H9 (cell line): ENCODE data around the gene LGMN. TPM values are rescaled to one million over a fixed set of nuclear protein-coding genes. Genes with fewer than 3 reads are reported as not detected.

ENCODE experiments used
- DNase-seq: peaks from one replicate; pipeline ENCODE4 v3.0.0-alpha.2; 2017
- H2AFZ ChIP-seq: one replicate; pipeline ENCODE4 v1.6.1; 2013; ENCODE audit warnings: mild to moderate bottlenecking, low read length, control low read depth, moderate library complexity
- H2AK5ac ChIP-seq: 2 replicates; pipeline ENCODE4 v1.6.1; 2013; ENCODE audit warnings: low read length, control low read depth, mixed read lengths; ENCODE audit not compliant: insufficient read length
- H2BK120ac ChIP-seq: one replicate; pipeline ENCODE4 v1.6.1; 2013; ENCODE audit warnings: low read depth, mild to moderate bottlenecking, low read length, control low read depth, inconsistent platforms; ENCODE audit not compliant: poor library complexity, severe bottlenecking
- H2BK12ac ChIP-seq: 2 replicates; pipeline ENCODE4 v1.6.1; 2013; ENCODE audit warnings: low read length, control low read depth, mixed read lengths, low read depth; ENCODE audit not compliant: insufficient read length
- H2BK15ac ChIP-seq: 2 replicates; pipeline ENCODE4 v1.6.1; 2013; ENCODE audit warnings: low read depth, low read length, control low read depth
- H2BK20ac ChIP-seq: one replicate; pipeline ENCODE4 v1.6.1; 2013; ENCODE audit warnings: low read depth, mild to moderate bottlenecking, low read length, control low read depth, inconsistent platforms; ENCODE audit not compliant: poor library complexity, severe bottlenecking
- H2BK5ac ChIP-seq: 2 replicates; pipeline ENCODE4 v1.6.1; 2013; ENCODE audit warnings: low read length, control low read depth, mixed read lengths; ENCODE audit not compliant: insufficient read length
- H3K14ac ChIP-seq: 2 replicates; pipeline ENCODE4 v1.6.1; 2013; ENCODE audit warnings: low read length, control low read depth; ENCODE audit not compliant: insufficient read depth
- H3K18ac ChIP-seq: 2 replicates; pipeline ENCODE4 v1.6.1; 2013; ENCODE audit warnings: low read depth, mild to moderate bottlenecking, mixed read lengths, low read length, control low read depth; ENCODE audit not compliant: insufficient read length
- H3K23ac ChIP-seq: 2 replicates; pipeline ENCODE4 v1.6.1; 2013; ENCODE audit warnings: low read length, control low read depth, mixed read lengths, low read depth; ENCODE audit not compliant: insufficient read length
- H3K23me2 ChIP-seq: 2 replicates; pipeline ENCODE4 v1.6.1; 2013; ENCODE audit warnings: low read depth, mild to moderate bottlenecking, mixed read lengths, low read length, control low read depth; ENCODE audit not compliant: insufficient read length, poor library complexity, severe bottlenecking
- H3K27ac ChIP-seq: 2 replicates; pipeline ENCODE4 v1.5.1; 2013; ENCODE audit warnings: low read length, control low read depth, mixed read lengths, low read depth; ENCODE audit not compliant: insufficient read length
- H3K27me3 ChIP-seq: 2 replicates; pipeline ENCODE4 v1.6.1; 2013; ENCODE audit warnings: low read length, control low read depth, inconsistent platforms; ENCODE audit not compliant: insufficient read depth
- H3K4ac ChIP-seq: 2 replicates; pipeline ENCODE4 v1.6.1; 2013; ENCODE audit warnings: low read depth, mild to moderate bottlenecking, control low read depth, inconsistent platforms, low read length, moderate library complexity
- H3K4me1 ChIP-seq: 2 replicates; pipeline ENCODE4 v1.6.1; 2013; ENCODE audit warnings: low read length, control low read depth, inconsistent platforms; ENCODE audit not compliant: insufficient read depth
- H3K4me2 ChIP-seq: 2 replicates; pipeline ENCODE4 v1.6.1; 2013; ENCODE audit warnings: low read length, control low read depth, mixed read lengths; ENCODE audit not compliant: insufficient read length, insufficient read depth
- H3K56ac ChIP-seq: 2 replicates; pipeline ENCODE4 v1.6.1; 2013; ENCODE audit warnings: low read depth, mild to moderate bottlenecking, mixed read lengths, low read length, control low read depth; ENCODE audit not compliant: insufficient read length
- H3K79me1 ChIP-seq: 2 replicates; pipeline ENCODE4 v1.6.1; 2013; ENCODE audit warnings: low read depth, mild to moderate bottlenecking, moderate library complexity, low read length, control low read depth, inconsistent platforms; ENCODE audit not compliant: insufficient read depth, poor library complexity, severe bottlenecking
- H3K79me2 ChIP-seq: 2 replicates; pipeline ENCODE4 v1.6.1; 2013; ENCODE audit warnings: low read length, control low read depth, inconsistent platforms; ENCODE audit not compliant: insufficient read depth
- H3K9ac ChIP-seq: 2 replicates; pipeline ENCODE4 v1.6.1; 2013; ENCODE audit warnings: low read length, control low read depth, mixed read lengths; ENCODE audit not compliant: insufficient read length; ENCODE audit errors: extremely low read depth
- H3K9me3 ChIP-seq: one replicate; pipeline ENCODE4 v1.6.1; 2013; ENCODE audit warnings: low read depth, low read length, inconsistent platforms; ENCODE audit not compliant: control insufficient read depth
- H3T11ph ChIP-seq: one replicate; pipeline ENCODE4 v1.6.1; 2013; ENCODE audit warnings: mild to moderate bottlenecking, low read length, control low read depth, inconsistent platforms
- H4K20me1 ChIP-seq: one replicate; pipeline ENCODE4 v1.6.1; 2013; ENCODE audit not compliant: control insufficient read depth, insufficient read length, insufficient read depth
- H4K5ac ChIP-seq: 2 replicates; pipeline ENCODE4 v1.6.1; 2013; ENCODE audit warnings: low read depth, mild to moderate bottlenecking, mixed read lengths, low read length, control low read depth; ENCODE audit not compliant: insufficient read length
- H4K8ac ChIP-seq: replicated peaks from 2 replicates; pipeline ENCODE4 v1.6.1; 2013; ENCODE audit warnings: low read length, control low read depth, mixed read lengths, low read depth; ENCODE audit not compliant: insufficient read length
- H4K91ac ChIP-seq: 2 replicates; pipeline ENCODE4 v1.6.1; 2013; ENCODE audit warnings: low read depth, mild to moderate bottlenecking, moderate library complexity, mixed read lengths, low read length, control low read depth; ENCODE audit not compliant: insufficient read length
- H3K27ac Mint-ChIP-seq, 3 experiments: 2 replicates in 2 of 3; 3 replicates in 1 of 3; pipeline ENCODE4 v1.8.0; 2020 to 2021; ENCODE audit warnings: mixed read lengths in 3 of 3, mild to moderate bottlenecking in 1 of 3, moderate library complexity in 1 of 3
- H3K27me3 Mint-ChIP-seq: 2 replicates; pipeline ENCODE4 v1.8.0; 2021; ENCODE audit warnings: low read depth, mild to moderate bottlenecking, moderate library complexity, mixed read lengths
- H3K36me3 Mint-ChIP-seq, 3 experiments: 2 replicates in 2 of 3; 3 replicates in 1 of 3; pipeline ENCODE4 v1.8.0; 2020 to 2021; ENCODE audit warnings: low read depth in 3 of 3, mixed read lengths in 3 of 3; ENCODE audit not compliant: insufficient read depth in 1 of 3
- H3K4me1 Mint-ChIP-seq, 2 experiments: 2 replicates each; pipeline ENCODE4 v1.8.0; 2020; ENCODE audit warnings: mixed read lengths in 2 of 2
- H3K4me3 Mint-ChIP-seq, 2 experiments: 2 replicates in 1 of 2; 3 replicates in 1 of 2; pipeline ENCODE4 v1.8.0; 2020 to 2021; ENCODE audit warnings: mild to moderate bottlenecking in 2 of 2, mixed read lengths in 2 of 2, moderate library complexity in 1 of 2
- H3K9me3 Mint-ChIP-seq, 2 experiments: 2 replicates in 1 of 2; 3 replicates in 1 of 2; pipeline ENCODE4 v1.8.0; 2020; ENCODE audit warnings: mild to moderate bottlenecking in 2 of 2, mixed read lengths in 2 of 2, moderate library complexity in 1 of 2
- CTCF ChIP-seq: fragments of 200-600 bp; sonication (generic); conservative IDR thresholded peaks from 3 replicates; pipeline ENCODE4 v1.8.0; 2021; ENCODE audit warnings: antibody characterized with exemption, mild to moderate bottlenecking
- WGBS: extraction: QIAGEN DNeasy Blood & Tissue Kit; methylation state at CpG from one replicate; pipeline ENCODE4 v1.1.7; 2013; ENCODE audit warnings: missing lambda C conversion rate, low lambda C conversion rate, mixed read lengths; ENCODE audit not compliant: insufficient read length; ENCODE audit errors: extremely low coverage; 5-methylcytosine and 5-hydroxymethylcytosine counted together
- total RNA-seq: library from RNA; stranded (reverse); gene quantifications from 2 replicates; pipeline ENCODE4 v1.2.1, GENCODE V29; 2021

The LGMN gene
- total RNA-seq, 1 experiment from 2014 or later, result 55.3 TPM

GRCh38 chr14:92756446-92756845 lies 8.0 kb upstream of the LGMN start:
- no peaks in the 10 kb centered on the region for H3K4me1 ChIP-seq
- WGBS, result no CpG with 5 or more reads among the region's 4 CpGs
- no peak overlapping the region for H2AK5ac ChIP-seq
- Mint-ChIP-seq H3K4me1 (0 out of 4 replicates have a peak, but pooled peaks cover 0 to 5% of the 10 kb centered on the region in 2 experiments), H3K4me3 (no peak overlapping the region), H3K27ac (no peak overlapping the region), H3K27me3 (peaks cover 7% of the 10 kb centered on the region), H3K36me3 (no peaks in the 10 kb centered on the region), H3K9me3 (peaks cover 0 to 2% of the 10 kb centered on the region in 2 experiments; a peak in 2 of 5 replicates)
- TF ChIP-seq CTCF, result no peak
- H2BK20ac ChIP-seq, result no peak overlapping the region
- H3K79me1 ChIP-seq, result no peaks in the 10 kb centered on the region
- no peak overlapping the region for H3T11ph ChIP-seq
- H3K4ac ChIP-seq, result no peak overlapping the region
- H3K27ac ChIP-seq, result no peak overlapping the region
- H3K56ac ChIP-seq, result no peak overlapping the region
- H4K5ac ChIP-seq, result no peak overlapping the region
- H3K18ac ChIP-seq, result no peak overlapping the region
- H3K79me2 ChIP-seq, result no peaks in the 10 kb centered on the region
- H3K27me3 ChIP-seq, result no peaks in the 10 kb centered on the region
- no peak overlapping the region for H2BK15ac ChIP-seq
- H2BK5ac ChIP-seq, result no peak overlapping the region
- H4K8ac ChIP-seq, result no peak overlapping the region
- no peak overlapping the region for H2AFZ ChIP-seq
- no peak overlapping the region for H3K4me2 ChIP-seq
- DNase-seq, result no peak
- no peak overlapping the region for H3K14ac ChIP-seq
- H2BK12ac ChIP-seq, result no peak overlapping the region
- H4K91ac ChIP-seq, result no peak overlapping the region
- H3K23me2 ChIP-seq, result no peaks in the 10 kb centered on the region
- H4K20me1 ChIP-seq, result no peaks in the 10 kb centered on the region
- H2BK120ac ChIP-seq, result no peak overlapping the region
- H3K9me3 ChIP-seq, result no peaks in the 10 kb centered on the region
- H3K9ac ChIP-seq, result no peak overlapping the region
- H3K23ac ChIP-seq, result no peak overlapping the region
